ENCODE measurements around the gene SEC23IP.
A peak's percentile ranks its signal among the peaks of the same experiment; 100 is the strongest.
"Not testable (repeated sequence)": the region's sequence is repeated elsewhere in the genome, so short reads cannot be mapped to it uniquely, and the experiment has no call there.

SEC23IP gene

GRCh38 chr10:119883901-119884611 lies 8.5 kb upstream of the SEC23IP start:
- not testable (repeated sequence) for DNase-seq

- DNase-seq: not testable (repeated sequence)
Observed at GRCh38 chr10:119886070-119886469, 6.5 kb upstream of the SEC23IP start.

DNA sequence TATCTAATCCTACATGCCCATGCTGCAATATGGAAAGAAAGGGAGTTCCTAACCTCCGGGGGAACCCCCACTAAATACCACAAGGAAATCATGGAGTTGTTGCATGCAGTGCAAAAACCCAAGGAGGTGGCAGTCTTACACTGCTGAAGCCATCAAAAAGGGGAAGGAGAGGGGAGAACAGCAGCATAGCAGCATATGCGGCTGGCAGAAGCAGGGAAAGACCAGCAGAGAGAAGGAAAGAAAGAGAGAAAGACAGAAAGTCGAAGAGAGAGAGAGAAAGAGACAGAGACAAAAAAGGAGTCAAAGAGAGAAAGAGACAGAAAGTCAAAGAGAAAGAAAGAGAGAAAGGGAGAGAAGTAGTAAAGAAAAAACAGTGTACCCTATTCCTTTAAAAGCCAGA lies 3.8 kb upstream of the SEC23IP start:
- DNase-seq: not testable (repeated sequence)

DNA sequence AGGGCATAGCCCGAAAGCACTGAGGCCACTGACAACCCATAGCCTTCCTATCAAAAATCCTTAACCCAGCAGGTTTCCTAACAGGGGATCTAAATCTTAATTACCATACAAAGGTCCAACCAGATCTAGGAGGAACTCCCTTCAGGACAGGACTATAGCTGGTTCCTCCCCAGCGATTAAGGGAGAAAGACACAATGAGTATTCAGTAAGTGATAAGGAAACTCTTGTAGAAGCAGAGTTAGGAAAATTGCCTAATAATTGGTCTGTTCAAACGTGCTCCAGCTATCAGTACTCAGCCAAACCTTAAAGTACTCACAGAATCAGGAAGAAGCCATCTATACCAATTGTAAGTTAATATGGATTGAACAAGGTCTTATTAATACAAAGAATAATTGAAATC lies 3.3 kb upstream of the SEC23IP start:
- not testable (repeated sequence) for DNase-seq

- not testable (repeated sequence) for DNase-seq
Observed at GRCh38 chr10:119890307-119890706, 2.2 kb upstream of the SEC23IP start.

DNA sequence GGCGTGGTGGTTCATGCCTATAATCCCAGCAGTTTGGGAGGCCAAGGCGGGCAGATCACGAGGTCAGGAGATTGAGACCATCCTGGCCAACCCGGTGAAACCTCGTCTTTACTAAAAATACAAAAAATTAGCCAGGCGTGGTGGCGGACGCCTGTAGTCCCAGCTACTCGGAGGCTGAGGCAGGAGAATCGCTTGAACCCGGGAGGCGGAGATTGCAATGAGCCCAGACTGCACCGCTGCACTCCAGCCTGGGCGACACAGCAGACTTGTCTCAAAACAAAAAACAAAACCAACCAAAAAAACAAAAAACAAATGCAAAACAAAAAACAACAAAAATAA lies 712 bp upstream of the SEC23IP start:
- not testable (repeated sequence) for DNase-seq

DNA sequence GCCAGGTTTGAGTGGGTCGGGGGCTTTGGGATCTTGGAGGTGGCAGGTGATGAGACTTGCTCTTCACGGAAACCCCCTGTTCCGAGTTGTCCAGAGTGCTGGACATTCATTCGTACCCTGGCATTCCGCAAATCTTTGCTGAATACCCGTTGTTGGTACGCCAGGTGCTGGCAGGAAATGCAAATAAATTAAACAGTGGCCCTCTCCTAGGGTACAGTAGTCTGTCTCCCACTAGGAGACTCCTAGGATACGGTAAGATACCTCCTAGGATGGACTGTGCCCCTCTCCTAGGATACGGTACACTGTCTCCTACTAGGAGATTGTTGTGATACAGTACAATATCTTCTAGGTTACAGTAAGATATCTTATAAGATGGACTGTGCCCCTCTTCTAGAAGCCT lies 544 bp downstream of the SEC23IP start:
- DNase-seq: no peak

- no peak for DNase-seq
Observed at GRCh38 chr10:119893845-119894427, 1.4 kb downstream of the SEC23IP start.

GRCh38 chr10:119896061-119896655 lies 3.6 kb downstream of the SEC23IP start:
- DNase-seq: no peak

GRCh38 chr10:119896937-119897770 lies 4.6 kb downstream of the SEC23IP start:
- no peak for DNase-seq

GRCh38 chr10:119898577-119898976 lies 6.0 kb downstream of the SEC23IP start:
- no peak for DNase-seq

DNA sequence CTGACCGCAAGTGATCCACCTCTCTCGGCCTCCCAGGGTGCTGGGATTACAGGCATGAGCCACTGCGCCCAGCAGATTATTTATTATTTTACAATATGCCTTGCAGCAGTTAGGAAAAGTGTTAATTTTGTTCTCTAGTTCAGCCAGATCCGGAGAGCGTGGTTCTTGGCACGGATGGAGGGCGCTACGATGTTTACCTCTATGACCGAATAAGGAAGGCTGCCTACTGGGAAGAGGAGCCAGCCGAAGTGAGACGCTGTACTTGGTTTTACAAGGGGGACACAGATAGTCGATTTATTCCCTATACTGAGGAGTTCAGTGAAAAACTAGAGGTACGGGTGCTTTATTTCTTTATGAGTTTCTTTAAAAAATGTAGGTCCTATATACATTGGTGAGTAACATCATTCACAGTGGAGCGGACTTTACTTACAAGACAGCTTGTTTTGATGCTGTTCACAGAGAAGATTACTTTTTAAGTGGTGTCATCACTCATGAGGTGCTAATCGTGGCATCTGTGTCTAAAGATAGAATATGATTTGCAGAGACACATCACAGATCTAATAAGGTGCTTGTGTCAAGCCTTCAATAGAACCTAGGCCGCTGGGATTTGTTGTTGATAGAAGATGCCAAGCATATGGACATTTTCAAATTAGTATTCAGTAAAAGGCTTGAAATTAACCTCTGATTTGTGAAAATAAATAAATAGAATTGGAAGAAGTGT lies 11.6 kb downstream of the SEC23IP start:
- no peak for DNase-seq

DNA sequence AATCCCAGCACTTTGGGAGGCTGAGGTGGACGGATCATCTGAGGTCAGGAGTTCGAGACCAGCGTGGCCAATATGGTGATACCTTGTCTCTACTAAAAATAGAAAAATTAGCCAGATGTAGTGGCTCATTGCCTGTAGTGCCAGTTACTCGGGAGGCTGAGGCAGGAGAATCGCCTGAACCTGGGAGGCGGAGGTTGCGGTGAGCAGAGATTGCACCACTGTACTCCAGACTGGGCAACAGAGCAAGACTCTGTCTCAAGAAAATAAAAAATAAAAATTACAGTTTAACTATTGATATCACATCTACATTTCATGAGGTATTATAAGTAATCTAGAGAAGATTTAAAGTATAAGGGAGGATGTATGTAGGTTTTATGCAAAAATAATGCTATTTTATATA lies 15.2 kb downstream of the SEC23IP start:
- DNase-seq: not testable (repeated sequence)

DNA sequence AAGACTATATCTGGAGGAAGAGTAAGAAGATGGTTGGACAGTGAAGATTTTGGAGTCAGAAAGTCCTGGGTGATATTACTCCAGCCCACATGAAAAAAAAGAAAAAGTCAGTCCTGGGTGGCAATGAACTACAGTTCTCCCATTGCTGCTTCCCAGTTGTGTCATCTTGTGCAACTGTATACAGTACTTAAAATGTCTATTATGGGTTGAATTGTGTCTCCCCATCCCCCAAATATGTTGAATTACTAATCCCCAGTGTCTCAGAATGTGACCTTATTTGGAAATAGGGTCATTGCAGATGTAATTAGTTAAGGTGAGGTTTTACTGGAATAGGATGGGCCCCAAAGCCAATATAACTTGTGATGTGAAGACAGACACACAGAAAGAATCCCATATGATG lies 15.6 kb downstream of the SEC23IP start:
- DNase-seq: no peak

DNA sequence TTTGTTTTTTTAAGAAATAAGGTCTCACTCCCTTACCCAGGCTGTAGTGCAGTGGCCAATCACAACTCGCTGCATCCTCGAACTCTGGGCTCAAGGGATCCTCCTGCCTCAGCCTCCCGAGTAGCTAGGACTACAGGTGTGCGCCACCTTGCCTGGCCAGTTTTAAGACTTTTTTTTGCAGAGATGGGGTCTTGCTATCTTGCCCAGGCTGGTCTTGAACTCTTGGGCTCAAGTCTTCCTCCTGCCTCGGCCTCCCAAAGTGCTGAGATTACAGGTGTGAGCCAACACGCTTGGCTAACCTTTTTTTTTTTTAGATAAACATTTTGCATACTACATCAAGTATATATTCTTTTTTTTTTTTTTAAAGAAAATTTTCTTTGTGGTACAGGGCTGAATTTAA lies 18.2 kb downstream of the SEC23IP start:
- no peak for DNase-seq

DNA sequence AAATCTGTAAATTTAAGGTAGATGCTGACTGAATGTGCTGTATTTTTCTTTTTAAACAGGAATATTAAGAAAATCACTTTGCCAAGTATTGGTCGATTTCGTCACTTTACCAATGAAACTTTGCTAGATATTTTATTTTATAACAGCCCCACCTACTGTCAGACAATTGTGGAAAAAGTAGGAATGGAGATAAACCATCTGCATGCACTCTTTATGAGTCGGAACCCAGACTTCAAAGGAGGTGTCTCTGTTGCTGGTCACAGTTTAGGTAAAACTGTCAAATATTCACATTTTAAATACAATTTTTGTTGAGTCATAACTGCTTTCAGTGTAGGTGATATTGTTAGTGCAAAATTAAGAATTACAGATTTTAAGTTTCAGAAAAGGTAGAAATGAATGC lies 25.2 kb downstream of the SEC23IP start:
- no peak for DNase-seq

GRCh38 chr10:119919271-119919670 lies 26.7 kb downstream of the SEC23IP start:
- DNase-seq: no peak

GRCh38 chr10:119919826-119920225 lies 27.3 kb downstream of the SEC23IP start:
- no peak for DNase-seq

GRCh38 chr10:119928411-119928810 lies 35.9 kb downstream of the SEC23IP start:
- no peak for DNase-seq

GRCh38 chr10:119931871-119932270 lies 39.3 kb downstream of the SEC23IP start:
- no peak for DNase-seq

DNA sequence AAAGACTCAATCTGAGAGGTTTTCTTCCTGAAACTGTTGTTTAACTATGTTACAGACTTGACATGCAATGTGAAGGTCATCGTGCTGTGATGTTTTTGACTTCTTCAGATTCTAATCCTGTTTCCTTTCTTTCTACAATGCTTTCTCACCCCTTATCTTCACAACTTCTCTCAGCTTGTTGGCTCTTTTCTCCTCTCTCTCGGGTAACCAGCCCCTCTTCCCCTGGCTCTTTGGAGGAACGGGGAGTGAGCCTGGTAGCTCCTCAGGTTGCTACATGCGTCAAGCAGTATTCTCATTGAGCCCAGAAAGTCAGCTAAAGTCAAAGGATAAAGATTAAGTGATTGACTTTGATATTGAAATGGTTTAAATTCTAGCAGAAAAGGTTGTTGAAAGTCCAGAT lies 40.1 kb downstream of the SEC23IP start:
- DNase-seq: no peak

DNA sequence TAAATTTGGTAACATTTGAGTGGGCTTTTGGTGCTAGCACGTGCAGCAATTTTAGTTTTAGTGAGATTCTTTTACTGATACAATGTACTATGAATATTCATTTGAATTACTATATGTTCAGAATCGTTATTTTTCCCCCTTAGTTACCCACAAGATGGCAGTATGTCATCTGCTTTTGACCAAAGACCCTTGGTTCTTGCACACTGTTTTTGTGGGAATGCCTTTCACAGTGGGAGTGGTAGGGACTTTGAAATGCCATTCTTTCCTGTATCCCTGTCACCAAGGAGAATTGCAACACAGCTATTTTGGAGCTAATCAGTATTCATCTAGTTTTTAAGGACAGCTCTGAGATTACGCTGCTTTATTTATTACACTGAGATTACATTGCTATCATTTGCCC lies 40.6 kb downstream of the SEC23IP start:
- peak in 1 of 2 experiments; percentile 3 for DNase-seq

- no peak for DNase-seq
Observed at GRCh38 chr10:119940487-119940886, 48.0 kb downstream of the SEC23IP start.

Measured in SW 1271 (cell line).